ENCODE measurements around the gene PROZ. TPM values are rescaled to one million over a fixed set of nuclear protein-coding genes. Genes with fewer than 3 reads are reported as not detected.
"Not testable (repeated sequence)": the region's sequence is repeated elsewhere in the genome, so short reads cannot be mapped to it uniquely, and the experiment has no call there.

Gene PROZ
- polyA plus RNA-seq, 2 of the 4 experiments (the other 2 are of a cell fraction): not detected

GRCh38 chr13:113160983-113161382, 2.5 kb downstream of the PROZ start:
- H3K4me1 ChIP-seq: no peaks in the 10 kb centered on the region
- CTCF ChIA-PET: no interaction called here
- POLR2A ChIA-PET: no interaction called here
- no peak overlapping the region for H3K4me2 ChIP-seq
- no peaks in the 10 kb centered on the region for H3K9me3 ChIP-seq
- no peak overlapping the region for H3K27ac ChIP-seq
- no peak; a peak in 1 of 6 replicates for ATAC-seq
- DNase-seq (ENCODE audit: low read depth in 1 of 2, low spot score in 1 of 2): no peak
- H3K4me3 ChIP-seq: no peak overlapping the region
- FAIRE-seq: no peak
- TF ChIP-seq MYC (IDR thresholded peaks at IDR 0.05; ENCODE audit: borderline replicate concordance, low read length): no peak
- TF ChIP-seq POLR2AphosphoS2 (conservative IDR thresholded peaks at IDR 0.05; ENCODE audit: low read length): no peak
- no peak for TF ChIP-seq HOXB5 (CRISPR knock-in tag; IDR thresholded peaks at IDR 0.05)
- no peak for TF ChIP-seq POLR2A (IDR thresholded peaks at IDR 0.05; ENCODE audit: low read length)
- no peak for TF ChIP-seq CBX8 (IDR thresholded peaks at IDR 0.05)
- no peak for TF ChIP-seq HEYL (CRISPR knock-in tag; IDR thresholded peaks at IDR 0.05)
- 69% methylated on average over 8 of the region's 12 CpGs for WGBS (ENCODE audit: missing lambda C conversion rate)

- H3K4me1 ChIP-seq: no peaks in the 10 kb centered on the region
- ChIA-PET POLR2A (no interaction called here), CTCF (no interaction called here)
- FAIRE-seq: no peak
- TF ChIP-seq MAFK (IDR thresholded peaks at IDR 0.05; ENCODE audit: partially characterized antibody) (no peak), EP300 (IDR thresholded peaks at IDR 0.05) (no peak), SMC3 (IDR thresholded peaks at IDR 0.05) (no peak), E2F6 (IDR thresholded peaks at IDR 0.05; ENCODE audit: borderline replicate concordance, low read depth) (no peak), KDM1A (IDR thresholded peaks at IDR 0.05; ENCODE audit: low read depth) (no peak), BCL3 (IDR thresholded peaks at IDR 0.05) (no peak), RNF2 (IDR thresholded peaks at IDR 0.05; ENCODE audit: borderline replicate concordance, low read depth) (no peak), CBX2 (IDR thresholded peaks at IDR 0.05; ENCODE audit: borderline replicate concordance, low read depth) (no peak), TFCP2L1 (CRISPR knock-in tag; IDR thresholded peaks at IDR 0.05) (no peak), HDAC2 (IDR thresholded peaks at IDR 0.05) (no peak), RAD21 (conservative IDR thresholded peaks at IDR 0.05 in 1 of 2, IDR thresholded peaks at IDR 0.05 in 1 of 2) (no peak), KDM5A (IDR thresholded peaks at IDR 0.05) (no peak), POLR2AphosphoS2 (conservative IDR thresholded peaks at IDR 0.05; ENCODE audit: low read length) (no peak), POLR2A (IDR thresholded peaks at IDR 0.05; ENCODE audit: low read length) (no peak), ELK1 (IDR thresholded peaks at IDR 0.05; ENCODE audit: low read depth, low read length) (no peak), RCOR1 (IDR thresholded peaks at IDR 0.05; ENCODE audit: low read depth, low read length) (no peak)
- H3K9me3 ChIP-seq: no peaks in the 10 kb centered on the region
- H3K27ac ChIP-seq: no peak overlapping the region
- DNase-seq (ENCODE audit: low read depth in 1 of 2, low spot score in 1 of 2): no peak
- ATAC-seq: no peak
- 71% methylated on average over 13 of the region's 16 CpGs for WGBS (ENCODE audit: missing lambda C conversion rate)
- H3K4me3 ChIP-seq: no peak overlapping the region
- no peak overlapping the region for H3K4me2 ChIP-seq
Observed at GRCh38 chr13:113161433-113161832, 3.0 kb downstream of the PROZ start.

GRCh38 chr13:113161975-113162374, 3.5 kb downstream of the PROZ start:
- CTCF ChIA-PET; H3K9me3 ChIP-seq; DNase-seq (ENCODE audit: low read depth in 1 of 2, low spot score in 1 of 2); FAIRE-seq; ATAC-seq; POLR2A ChIA-PET; H3K4me3 ChIP-seq; H3K27ac ChIP-seq; H3K4me1 ChIP-seq; H3K4me2 ChIP-seq: not testable (repeated sequence)
- WGBS (ENCODE audit: missing lambda C conversion rate): no CpG with 5 or more reads among the region's 13 CpGs
